ENCODE data around the gene GAGE12G.
"Not testable (repeated sequence)": the region's sequence is repeated elsewhere in the genome, so short reads cannot be mapped to it uniquely, and the experiment has no call there.

Gene GAGE12G

DNA sequence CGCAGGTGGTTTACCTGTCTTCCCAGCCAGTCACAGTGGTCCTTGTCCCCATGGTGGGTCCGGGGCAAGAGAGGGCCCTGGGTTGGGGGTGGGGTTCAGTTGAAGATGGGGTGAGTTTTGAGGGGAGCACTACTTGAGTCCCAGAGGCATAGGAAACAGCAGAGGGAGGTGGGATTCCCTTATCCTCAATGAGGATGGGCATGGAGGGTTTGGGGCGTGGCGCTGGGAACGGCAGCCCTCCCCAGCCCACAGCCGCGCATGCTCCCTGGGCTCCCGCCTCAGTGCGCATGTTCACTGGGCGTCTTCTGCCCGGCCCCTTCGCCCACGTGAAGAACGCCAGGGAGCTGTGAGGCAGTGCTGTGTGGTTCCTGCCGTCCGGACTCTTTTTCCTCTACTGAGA is 28.5 kb downstream of the GAGE12G start, which contains the start of gene GAGE1:
GAGE1 (plus strand) TSS at position 301 of the 400 bp plus-strand sequence. CDS start 1,155 bp downstream, outside the sequence.
- no CpG with 5 or more reads among the region's 16 CpGs for WGBS, 2 experiments (ENCODE audit: insufficient coverage in 2 of 2)
- H3K27ac ChIP-seq (ENCODE audit: low read depth, low read length, severe bottlenecking); H3K9me3 ChIP-seq (ENCODE audit: control insufficient read depth, low read length): not testable (repeated sequence)

DNA sequence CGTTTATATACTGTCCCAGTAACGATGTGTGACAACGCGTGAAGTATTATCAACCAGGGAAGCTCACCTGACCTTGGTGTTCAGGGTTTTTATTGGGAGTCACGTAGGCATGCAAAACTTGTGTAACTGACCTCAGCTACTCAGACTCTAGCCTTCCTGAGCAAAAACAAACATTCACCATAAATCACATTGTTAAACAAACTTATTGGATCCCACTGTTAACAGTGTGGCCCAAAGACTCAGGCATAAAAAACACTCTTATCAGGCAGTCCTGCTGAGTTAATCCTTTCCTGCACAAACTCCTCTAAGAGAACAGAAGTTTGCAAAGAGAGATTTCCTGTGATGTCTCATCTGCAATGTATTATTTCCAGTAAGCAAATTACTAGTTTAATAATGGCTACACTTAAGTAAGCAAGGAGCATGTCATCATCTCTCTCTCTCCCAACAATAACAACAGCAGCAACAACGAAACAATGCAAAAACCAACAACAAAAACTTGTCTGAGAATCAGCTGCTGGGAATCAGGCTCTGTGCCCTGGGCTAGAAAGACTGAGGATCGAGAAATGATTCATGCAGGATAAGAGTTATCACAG is 40.6 kb downstream of the GAGE12G start:
- 92% methylated on average over 5 of the region's 7 CpGs; no CpG with 5 or more reads in 1 of the 2 experiments for WGBS, 2 experiments (ENCODE audit: insufficient coverage in 2 of 2)
- H3K4me1 ChIP-seq (ENCODE audit: control insufficient read depth, insufficient read depth, low read length, poor library complexity, severe bottlenecking), result no peaks in the 10 kb centered on the region
- H3K4me3 ChIP-seq (ENCODE audit: extremely low read depth, insufficient read depth, low read length, poor library complexity, severe bottlenecking), result no peak overlapping the region
- H3K9me3 ChIP-seq (ENCODE audit: control insufficient read depth, low read length), result no peaks in the 10 kb centered on the region
- H3K27ac ChIP-seq (ENCODE audit: low read depth, low read length, severe bottlenecking), result peak overlapping the region; percentile 6
- H3K36me3 ChIP-seq (ENCODE audit: control insufficient read depth, insufficient read depth, low read length), result no peaks in the 10 kb centered on the region

More for the DNA sequence above, 28.5 kb downstream of the GAGE12G start, which contains the start of gene GAGE1:
- H3K4me1 ChIP-seq (ENCODE audit: control insufficient read depth, insufficient read depth, low read length, poor library complexity, severe bottlenecking); H3K4me3 ChIP-seq (ENCODE audit: extremely low read depth, insufficient read depth, low read length, poor library complexity, severe bottlenecking); H3K36me3 ChIP-seq (ENCODE audit: control insufficient read depth, insufficient read depth, low read length): not testable (repeated sequence)

DNA sequence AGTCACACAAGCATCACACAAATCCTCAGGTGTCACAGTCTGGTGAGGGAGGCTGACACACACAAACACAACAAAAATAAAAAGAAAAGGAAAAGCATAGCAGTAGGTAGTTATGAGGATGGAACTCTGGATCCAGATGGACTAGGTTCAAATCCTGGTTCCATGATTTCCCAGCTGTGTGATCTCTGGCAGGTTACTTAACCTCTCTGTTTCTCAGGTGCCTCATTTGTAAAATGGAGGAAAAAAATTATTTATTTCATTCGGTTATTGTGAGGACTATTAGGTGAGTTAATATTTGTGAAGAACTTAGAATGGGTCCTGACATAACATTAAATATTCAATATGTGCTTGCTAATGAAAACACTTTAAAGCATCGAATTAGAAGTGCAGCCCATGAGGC is 48.4 kb downstream of the GAGE12G start:
- Histone ChIP-seq H3K36me3 (ENCODE audit: control insufficient read depth, insufficient read depth, low read length) (no peaks in the 10 kb centered on the region), H3K27ac (ENCODE audit: low read depth, low read length, severe bottlenecking) (no peak overlapping the region), H3K9me3 (ENCODE audit: control insufficient read depth, low read length) (no peaks in the 10 kb centered on the region), H3K4me3 (ENCODE audit: extremely low read depth, insufficient read depth, low read length, poor library complexity, severe bottlenecking) (no peak overlapping the region), H3K4me1 (ENCODE audit: control insufficient read depth, insufficient read depth, low read length, poor library complexity, severe bottlenecking) (no peaks in the 10 kb centered on the region)
- no CpG with 5 or more reads among the region's 2 CpGs for WGBS, 2 experiments (ENCODE audit: insufficient coverage in 2 of 2)

Data from mesodermal cell (in vitro differentiated cells).